H1 (cell line): ENCODE data around the gene SSRP1. TPM values are rescaled to one million over a fixed set of nuclear protein-coding genes. Genes with fewer than 3 reads are reported as not detected.

ENCODE experiments used
- NANOG ChIP-seq: IDR thresholded peaks from 2 replicates; pipeline ENCODE4 v1.6.1; 2011; ENCODE audit warnings: low read length, low read depth, mild to moderate bottlenecking, inconsistent platforms; ENCODE audit not compliant: insufficient read depth, poor library complexity, severe bottlenecking
- SAP30 ChIP-seq: fragments of 300-600 bp; sonication (generic); IDR thresholded peaks from 2 replicates; pipeline ENCODE4 v1.7.1; 2012; ENCODE audit warnings: low read length, moderate library complexity, mild to moderate bottlenecking, inconsistent platforms; ENCODE audit not compliant: insufficient read depth, insufficient replicate concordance
- polyA plus RNA-seq, 7 experiments: library from polyadenylated mRNA; depleted of rRNA in 3 of 7; stranded (reverse) in 5 of 7; unstranded in 2 of 7; fragments of >200 nt in 5 of 7; fragments of 200-250 nt in 2 of 7; gene quantifications; 1 replicate in 5 of 7; 2 replicates in 1 of 7; 4 replicates in 1 of 7; pipeline versions ENCODE4 v1.2.1 to v1.2.3, GENCODE V29; 2011 to 2013; ENCODE audit warnings: missing spikeins in 2 of 7, mixed read lengths in 2 of 7
- total RNA-seq: library from RNA; stranded (reverse); fragmentation: NEBNext Ultra II Directional; extraction: Animal tissue kit (Norgen Biotek cat#: 25700); gene quantifications from 2 replicates; pipeline ENCODE4 v1.2.1, GENCODE V29; 2021

Gene SSRP1
- total and polyA plus RNA-seq, 2 of the 8 experiments (the other 6 are each of a cell fraction or from before 2014, with no cell fraction given): 259 to 281 TPM

GRCh38 chr11:57364851-57365660 is 29.4 kb upstream of the SSRP1 start (continued):
- TF ChIP-seq NANOG (no peak), SAP30 (no peak)
